ENCODE measurements around the gene LIPG.
"Not testable (repeated sequence)": the region's sequence is repeated elsewhere in the genome, so short reads cannot be mapped to it uniquely, and the experiment has no call there.

Gene LIPG

DNA sequence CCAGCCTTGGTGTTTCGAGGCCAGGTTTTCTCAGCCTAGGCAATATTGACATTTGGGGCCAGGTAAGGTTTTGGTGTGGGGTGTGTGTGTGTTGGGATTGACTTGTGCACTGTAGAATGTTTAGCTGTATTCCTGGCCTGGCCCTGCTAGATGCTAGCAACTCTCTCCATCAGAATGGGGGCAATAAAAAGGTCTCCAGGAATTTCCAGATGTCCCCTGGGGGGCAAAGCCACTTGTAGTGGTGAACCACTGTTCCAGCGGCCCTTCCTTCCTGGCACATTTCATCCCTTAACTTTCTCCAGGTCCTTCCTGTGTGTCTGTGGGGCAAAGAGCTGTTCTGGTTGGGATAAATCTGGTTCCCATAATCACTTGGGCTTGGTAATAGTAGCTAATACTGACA, 12.0 kb downstream of the LIPG start:
- DNase-seq (ENCODE audit: low read depth in 2 of 2) = no peak

- DNase-seq (ENCODE audit: low read depth in 2 of 2) = not testable (repeated sequence)
Measured at GRCh38 chr18:49579041-49579440, 17.2 kb downstream of the LIPG start.

GRCh38 chr18:49579583-49579982, 17.7 kb downstream of the LIPG start:
- DNase-seq (ENCODE audit: low read depth in 2 of 2) = not testable (repeated sequence)

DNA sequence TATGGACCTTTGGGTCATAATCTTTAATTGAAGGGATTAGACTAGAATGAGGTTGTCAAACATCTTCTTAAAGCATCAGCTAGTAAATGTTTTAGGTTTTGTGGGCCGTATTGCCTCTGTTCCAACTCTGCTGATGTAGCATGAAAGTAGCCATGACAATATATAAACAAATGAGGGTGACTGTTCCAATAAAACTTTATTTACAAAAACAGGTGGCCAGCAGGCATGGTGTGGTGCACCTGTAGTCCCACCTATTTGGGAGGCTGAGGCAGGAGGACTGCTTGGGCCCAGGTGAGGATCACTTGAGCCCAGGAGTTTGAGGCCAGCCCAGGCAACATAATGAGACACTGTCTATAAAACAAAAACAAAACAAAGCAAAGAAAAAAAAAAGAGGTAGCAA, 18.4 kb downstream of the LIPG start:
- DNase-seq (ENCODE audit: low read depth in 2 of 2) = no peak

DNA sequence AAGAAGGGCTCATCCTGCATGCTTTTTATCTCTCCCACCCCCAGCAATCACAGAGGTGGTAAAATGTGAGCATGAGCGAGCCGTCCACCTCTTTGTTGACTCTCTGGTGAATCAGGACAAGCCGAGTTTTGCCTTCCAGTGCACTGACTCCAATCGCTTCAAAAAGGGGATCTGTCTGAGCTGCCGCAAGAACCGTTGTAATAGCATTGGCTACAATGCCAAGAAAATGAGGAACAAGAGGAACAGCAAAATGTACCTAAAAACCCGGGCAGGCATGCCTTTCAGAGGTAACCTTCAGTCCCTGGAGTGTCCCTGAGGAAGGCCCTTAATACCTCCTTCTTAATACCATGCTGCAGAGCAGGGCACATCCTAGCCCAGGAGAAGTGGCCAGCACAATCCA, 19.5 kb downstream of the LIPG start:
- DNase-seq (ENCODE audit: low read depth in 2 of 2) = no peak

DNA sequence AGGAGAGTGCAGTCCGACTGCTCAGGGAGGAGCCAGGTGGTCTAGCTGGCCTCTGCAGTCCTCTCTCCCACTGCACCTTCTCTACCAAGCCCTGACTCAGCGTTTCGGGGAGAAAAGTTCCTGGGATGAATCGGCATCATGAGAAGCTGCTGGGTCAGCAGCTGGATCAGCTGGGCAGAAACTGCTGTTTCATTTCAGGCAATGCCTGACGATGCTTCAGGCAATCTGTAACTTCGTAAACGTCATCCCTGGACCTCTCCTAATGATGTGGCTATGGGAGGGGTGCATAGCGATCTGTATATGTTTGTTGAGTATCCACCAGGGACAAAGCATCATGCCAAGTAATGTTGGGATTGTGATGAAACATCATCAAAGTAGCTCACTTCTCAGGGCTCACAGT, 20.7 kb downstream of the LIPG start:
- no peak for DNase-seq (ENCODE audit: low read depth in 2 of 2)

DNA sequence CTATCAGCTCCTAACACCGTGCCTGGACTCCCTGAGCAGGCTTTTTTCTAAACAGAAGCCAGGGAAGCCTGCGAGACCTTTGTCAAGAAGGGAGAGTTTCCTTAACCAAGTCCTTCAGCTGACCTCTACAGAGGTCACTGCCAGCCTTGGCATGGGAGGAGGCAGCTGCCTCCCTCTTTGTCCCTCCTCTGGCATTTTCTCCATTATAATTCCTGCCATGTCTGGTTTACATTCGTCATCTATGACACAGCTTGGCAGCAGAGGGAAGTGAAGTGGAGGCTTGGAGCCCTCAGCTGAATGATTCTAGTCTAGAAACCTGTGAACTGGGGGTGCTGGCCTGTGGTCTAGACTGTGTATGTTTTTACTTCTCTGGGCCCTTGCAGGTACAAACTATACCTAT, 22.5 kb downstream of the LIPG start:
- no peak for DNase-seq (ENCODE audit: low read depth in 2 of 2)

- DNase-seq (ENCODE audit: low read depth in 2 of 2) = not testable (repeated sequence)
Measured at GRCh38 chr18:49584951-49585350, 23.1 kb downstream of the LIPG start.

DNA sequence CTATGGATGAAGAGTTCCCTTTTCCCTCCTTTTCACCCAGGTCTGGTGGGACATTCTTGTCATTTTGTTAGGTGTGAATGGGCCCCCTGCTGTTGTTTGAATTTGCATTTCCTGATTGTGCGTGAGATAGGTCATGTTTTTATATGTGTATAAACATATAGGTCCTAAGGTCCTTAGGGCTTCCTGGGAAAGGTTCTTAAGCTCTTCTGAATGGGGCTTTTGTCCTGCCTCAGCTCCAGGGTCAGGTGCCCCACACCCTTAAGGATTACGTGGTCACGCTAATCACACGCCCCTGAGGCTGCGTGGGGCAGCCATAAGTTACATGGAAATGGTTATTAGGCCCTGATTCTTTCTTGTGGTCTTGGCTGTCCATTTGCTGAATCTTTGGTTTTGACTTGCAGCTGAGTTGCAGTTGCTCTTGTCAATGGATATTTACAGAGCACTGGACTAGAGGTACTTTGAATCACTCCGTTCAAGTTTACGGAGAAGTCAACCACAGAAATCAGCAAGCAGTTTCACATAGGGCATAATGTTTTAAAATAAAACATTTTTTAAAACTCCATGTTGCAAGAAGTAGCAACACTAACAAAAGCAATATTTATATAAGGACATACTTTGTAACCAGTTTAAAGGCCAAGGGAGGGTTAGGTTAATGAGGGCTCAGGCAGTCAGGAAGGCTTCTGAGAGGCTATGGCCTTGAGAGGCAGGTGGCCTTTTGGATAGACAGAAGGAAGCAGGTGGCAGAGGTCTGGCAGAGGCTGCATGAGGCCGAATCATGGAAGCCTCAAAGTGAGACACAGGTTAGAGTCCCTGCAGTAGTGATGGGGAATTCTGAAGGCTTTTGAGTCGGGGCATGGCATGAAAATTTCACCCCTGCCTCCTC, 24.2 kb downstream of the LIPG start:
- DNase-seq (ENCODE audit: low read depth in 2 of 2) = no peak

GRCh38 chr18:49588171-49588570, 26.3 kb downstream of the LIPG start:
- DNase-seq (ENCODE audit: low read depth in 2 of 2) = no peak

DNA sequence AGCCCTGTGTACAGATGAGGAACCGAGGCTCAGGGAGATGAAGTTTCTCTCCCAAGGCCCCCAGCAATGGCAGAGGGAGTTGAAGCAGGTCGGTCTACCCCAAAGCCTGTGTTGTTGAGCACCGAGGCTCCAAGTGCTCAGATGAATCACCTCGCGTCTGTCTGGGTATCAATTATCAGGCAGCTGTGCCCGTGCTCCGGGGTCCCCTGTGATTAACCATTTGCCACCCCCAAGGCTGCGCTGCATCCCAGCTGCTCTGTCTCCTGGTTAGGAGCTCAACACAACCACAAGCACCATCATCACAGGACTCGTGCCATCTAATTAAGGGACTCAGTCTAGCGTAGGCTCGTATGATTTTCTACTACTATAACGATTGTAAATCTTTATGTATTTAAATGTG, 27.1 kb downstream of the LIPG start:
- no peak for DNase-seq (ENCODE audit: low read depth in 2 of 2)

DNA sequence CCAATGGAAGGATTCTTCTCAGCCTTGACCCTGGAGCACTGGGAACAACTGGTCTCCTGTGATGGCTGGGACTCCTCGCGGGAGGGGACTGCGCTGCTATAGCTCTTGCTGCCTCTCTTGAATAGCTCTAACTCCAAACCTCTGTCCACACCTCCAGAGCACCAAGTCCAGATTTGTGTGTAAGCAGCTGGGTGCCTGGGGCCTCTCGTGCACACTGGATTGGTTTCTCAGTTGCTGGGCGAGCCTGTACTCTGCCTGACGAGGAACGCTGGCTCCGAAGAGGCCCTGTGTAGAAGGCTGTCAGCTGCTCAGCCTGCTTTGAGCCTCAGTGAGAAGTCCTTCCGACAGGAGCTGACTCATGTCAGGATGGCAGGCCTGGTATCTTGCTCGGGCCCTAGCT, 28.8 kb downstream of the LIPG start:
- no peak for DNase-seq (ENCODE audit: low read depth in 2 of 2)

DNA sequence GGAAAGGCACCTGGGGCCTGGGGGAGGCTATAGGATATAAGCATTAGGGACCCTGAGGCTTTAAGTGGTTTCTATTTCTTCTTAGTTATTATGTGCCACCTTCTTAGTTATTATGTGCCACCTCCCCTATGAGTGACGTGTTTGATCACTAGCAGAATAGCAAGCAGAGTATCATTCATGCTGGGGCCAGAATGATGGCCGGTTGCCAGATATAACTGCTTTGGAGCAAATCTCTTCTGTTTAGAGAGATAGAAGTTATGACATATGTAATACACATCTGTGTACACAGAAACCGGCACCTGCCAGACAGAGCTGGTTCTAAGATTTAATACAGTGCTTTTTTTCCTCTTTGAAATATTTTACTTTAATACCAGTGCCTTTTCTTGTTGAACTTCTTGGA, 29.4 kb downstream of the LIPG start:
- no peak for DNase-seq (ENCODE audit: low read depth in 2 of 2)

DNA sequence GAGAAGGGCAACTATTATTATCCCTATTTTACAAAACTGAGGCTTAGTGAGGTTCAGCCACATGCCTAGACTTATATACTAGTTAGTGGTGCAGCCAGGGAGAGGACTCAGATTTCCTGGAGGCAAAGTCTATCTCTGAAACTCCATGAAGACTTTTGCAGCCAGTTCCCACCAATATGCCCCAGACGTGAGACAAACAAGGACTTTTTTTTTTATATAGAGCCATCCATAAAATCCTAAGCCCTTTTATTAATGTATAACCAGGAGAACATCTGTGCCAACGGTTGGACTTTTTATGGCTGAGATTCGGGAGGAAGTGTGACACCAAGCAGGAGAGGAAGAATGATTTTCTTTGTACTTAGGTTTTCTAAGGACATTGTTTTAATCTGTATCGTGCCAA, 29.9 kb downstream of the LIPG start:
- no peak for DNase-seq (ENCODE audit: low read depth in 2 of 2)

DNA sequence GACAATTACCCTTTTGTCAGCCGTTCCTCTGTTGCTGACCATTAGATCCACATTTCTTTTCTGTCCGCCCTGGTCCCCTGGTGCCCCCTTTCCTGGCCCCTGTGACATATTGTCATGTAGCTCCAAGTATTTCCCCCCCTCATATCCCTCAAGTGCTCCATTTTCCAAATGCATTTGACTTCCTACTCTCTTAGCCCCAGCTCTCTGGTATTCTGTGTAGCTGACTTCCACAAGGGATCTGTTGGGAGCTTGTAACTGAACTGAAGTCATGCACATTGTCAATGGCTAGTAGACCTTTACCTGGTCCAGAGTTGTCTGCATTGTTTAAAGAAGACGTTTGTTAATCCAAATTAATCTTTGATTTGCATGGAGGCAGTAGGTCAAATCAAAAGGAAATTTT, 34.8 kb downstream of the LIPG start:
- DNase-seq (ENCODE audit: low read depth in 2 of 2) = no peak

DNA sequence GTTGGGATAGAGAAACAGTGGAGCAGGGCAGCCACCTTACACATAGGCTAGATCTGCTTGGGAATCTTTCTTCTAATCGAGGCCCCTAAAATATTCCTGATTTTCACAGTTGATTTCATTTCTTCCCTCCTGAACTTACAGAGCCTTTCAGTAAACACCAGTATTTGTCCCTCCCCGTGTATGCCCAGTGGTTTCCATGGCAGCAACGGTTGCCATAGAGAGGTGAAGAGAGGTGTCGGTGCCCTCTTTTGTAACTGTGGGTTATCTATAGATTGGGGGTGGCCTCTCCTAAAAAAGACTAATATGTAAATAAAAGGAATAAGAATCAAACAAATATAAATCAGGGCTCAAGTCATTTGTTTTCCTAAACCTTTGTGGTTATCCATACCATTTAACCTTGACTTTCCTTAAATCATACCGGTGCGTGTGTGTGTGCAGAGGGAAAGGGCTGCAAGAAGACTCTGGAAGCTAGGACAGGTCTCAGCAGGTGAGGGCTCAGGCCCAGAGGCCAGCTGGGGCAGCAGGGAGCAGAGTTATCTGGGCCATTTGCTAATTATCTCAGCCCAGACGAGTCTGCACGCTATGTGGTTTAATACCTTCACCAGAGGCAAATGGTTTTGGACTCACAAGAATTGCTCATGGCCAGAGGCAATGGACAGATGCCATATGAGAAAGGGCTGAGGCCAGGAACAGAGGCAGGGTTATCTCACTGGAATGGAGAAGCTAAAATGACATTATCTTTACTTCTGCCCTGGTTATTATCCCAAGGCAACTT, 35.5 kb downstream of the LIPG start:
- no peak for DNase-seq (ENCODE audit: low read depth in 2 of 2)

DNA sequence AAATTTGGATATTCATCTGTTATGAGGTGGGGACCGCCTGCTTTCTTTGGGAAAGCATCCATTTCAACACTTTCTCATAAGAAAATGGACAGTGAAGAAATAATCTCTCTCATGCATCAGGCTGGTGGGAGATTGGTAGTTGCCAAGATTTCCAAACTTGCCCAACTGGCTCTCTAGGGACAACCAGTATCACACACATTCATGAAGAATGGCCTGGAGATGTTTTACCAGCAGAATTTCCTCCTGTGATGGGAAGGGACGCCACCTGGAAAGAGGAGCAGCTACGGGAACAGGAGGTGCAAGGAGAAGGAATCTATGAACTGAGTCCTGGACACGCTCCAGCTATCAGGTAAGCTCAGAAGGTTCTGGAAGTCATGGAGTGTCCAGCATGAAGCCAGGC, 39.4 kb downstream of the LIPG start:
- DNase-seq (ENCODE audit: low read depth in 2 of 2) = no peak

DNA sequence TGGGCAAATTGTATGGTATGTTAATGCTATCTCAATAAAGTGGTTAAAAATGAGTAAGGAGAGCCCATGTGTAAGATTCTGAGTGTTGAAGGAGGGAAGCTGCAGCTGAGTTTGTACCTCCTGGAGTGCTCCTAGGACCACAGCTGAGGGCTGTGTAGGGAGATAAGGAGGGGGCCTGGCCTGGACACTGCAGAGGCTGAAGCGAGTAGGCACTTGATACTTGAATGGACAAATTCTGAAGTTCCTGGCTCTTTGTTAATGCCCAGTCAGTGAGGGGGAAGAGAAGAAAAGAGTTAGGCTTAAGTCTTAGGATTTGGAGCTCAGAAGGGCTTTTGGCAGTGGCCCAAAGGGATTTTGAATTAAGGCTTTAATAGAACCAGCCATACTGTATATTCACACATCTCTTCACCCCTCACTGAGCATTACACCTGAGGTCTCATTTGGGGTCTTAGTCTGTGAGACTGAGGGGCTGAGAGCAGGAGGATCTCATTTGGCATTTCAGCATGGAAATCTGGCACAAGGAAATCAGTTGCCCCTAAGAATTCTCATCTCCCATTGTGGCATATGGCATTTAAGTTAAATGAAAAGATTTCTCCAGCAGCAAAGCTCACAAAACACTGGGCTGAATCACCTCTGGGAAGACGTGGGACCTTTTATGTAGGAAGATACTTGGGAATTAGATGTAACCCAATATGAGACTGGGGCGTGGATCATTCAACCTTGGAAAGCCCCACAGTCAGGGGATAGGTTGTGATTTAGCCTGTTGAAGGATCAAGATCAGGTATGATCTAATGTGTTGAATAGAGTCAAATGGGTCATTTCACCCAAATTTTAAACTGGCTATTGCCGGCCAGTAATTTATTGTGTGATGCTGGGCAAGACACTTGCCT, 46.8 kb downstream of the LIPG start:
- DNase-seq (ENCODE audit: low read depth in 2 of 2) = no peak

- no peak for DNase-seq (ENCODE audit: low read depth in 2 of 2)
Measured at GRCh38 chr18:49609256-49610021, 47.6 kb downstream of the LIPG start.

GRCh38 chr18:49610022-49610445, 48.2 kb downstream of the LIPG start:
- no peak for DNase-seq (ENCODE audit: low read depth in 2 of 2)

GRCh38 chr18:49611316-49611715, 49.5 kb downstream of the LIPG start:
- no peak for DNase-seq (ENCODE audit: low read depth in 2 of 2)

Data from stimulated activated CD4-positive, alpha-beta T cell treated with anti-CD3 and anti-CD28 coated beads, Interleukin-1b, Interleukin-23, amount 100 ng/mL, for 1 hour (primary cell).